Pons (tissue), 1 donor: ENCODE measurements around the gene TTLL3.

ENCODE experiments used
- DNase-seq: peaks from one replicate; pipeline ENCODE4 v3.0.0-alpha.2; 2016; ENCODE audit warnings: low spot score

Gene TTLL3

GRCh38 chr3:9781978-9782603, 28.0 kb upstream of the TTLL3 start:
- DNase-seq, result no peak

- DNase-seq, result no peak
These were observed 27.3 kb upstream of the TTLL3 start for GRCh38 chr3:9782770-9783169.

GRCh38 chr3:9783954-9784353, 26.1 kb upstream of the TTLL3 start:
- DNase-seq, result no peak

GRCh38 chr3:9784965-9785364, 25.1 kb upstream of the TTLL3 start:
- DNase-seq, result no peak

- DNase-seq, result no peak
These were observed 24.5 kb upstream of the TTLL3 start for GRCh38 chr3:9785602-9786001.

GRCh38 chr3:9786209-9786739, 23.8 kb upstream of the TTLL3 start:
- DNase-seq, result no peak

GRCh38 chr3:9786825-9787669, 23.0 kb upstream of the TTLL3 start:
- DNase-seq, result no peak

- no peak for DNase-seq
These were observed 22.3 kb upstream of the TTLL3 start for GRCh38 chr3:9787714-9788113.

- DNase-seq, result no peak
These were observed 18.9 kb upstream of the TTLL3 start for GRCh38 chr3:9791127-9791526.

- DNase-seq, result no peak
These were observed 18.2 kb upstream of the TTLL3 start for GRCh38 chr3:9791790-9792404.

- peak; percentile 97 for DNase-seq
These were observed 17.5 kb upstream of the TTLL3 start, which contains the start of the genes ARPC4 and TADA3 for GRCh38 chr3:9792405-9793160. Gene ARPC4 (plus strand): TSS chr3:9793082. CDS start chr3:9793122, 40 bp downstream. Gene TADA3 (minus strand): TSS chr3:9792473. CDS start chr3:9791466, 1,007 bp downstream.

- DNase-seq, result no peak
These were observed 16.8 kb upstream of the TTLL3 start for GRCh38 chr3:9793161-9793781.

- DNase-seq, result no peak
These were observed 15.7 kb upstream of the TTLL3 start for GRCh38 chr3:9794400-9794799.

GRCh38 chr3:9795207-9795606, 14.9 kb upstream of the TTLL3 start:
- peak; percentile 53 for DNase-seq

GRCh38 chr3:9797196-9797945, 12.7 kb upstream of the TTLL3 start:
- no peak for DNase-seq

- DNase-seq, result no peak
These were observed 9.5 kb upstream of the TTLL3 start for GRCh38 chr3:9800529-9800928.

- DNase-seq, result no peak
These were observed 6.6 kb upstream of the TTLL3 start for GRCh38 chr3:9803494-9803893.

GRCh38 chr3:9804996-9805395, 5.1 kb upstream of the TTLL3 start:
- no peak for DNase-seq

- no peak for DNase-seq
These were observed 3.9 kb upstream of the TTLL3 start for GRCh38 chr3:9806137-9806536.

- no peak for DNase-seq
These were observed 3.1 kb upstream of the TTLL3 start for GRCh38 chr3:9806688-9807589.
